Endodermal cell (in vitro differentiated cells): ENCODE data around the gene RUNX2. TPM values are rescaled to one million over a fixed set of nuclear protein-coding genes. Genes with fewer than 3 reads are reported as not detected.

Experiments used
- DNase-seq: peaks from one replicate; pipeline ENCODE4 v3.0.0-alpha.2; 2017
- H3K27ac ChIP-seq: 2 replicates; pipeline ENCODE4 v1.5.1; 2013; ENCODE audit warnings: mild to moderate bottlenecking, low read depth, low read length, moderate library complexity
- H3K27me3 ChIP-seq: 2 replicates; pipeline ENCODE4 v1.6.1; 2013; ENCODE audit warnings: mild to moderate bottlenecking, low read length, moderate library complexity; ENCODE audit not compliant: insufficient read depth, control insufficient read depth, poor library complexity, severe bottlenecking
- H3K36me3 ChIP-seq: 2 replicates; pipeline ENCODE4 v1.7.0; 2013; ENCODE audit warnings: mild to moderate bottlenecking, low read length, moderate library complexity; ENCODE audit not compliant: control insufficient read depth, insufficient read depth
- H3K4me1 ChIP-seq: one replicate; pipeline ENCODE4 v1.7.0; 2013; ENCODE audit warnings: low read length; ENCODE audit not compliant: control insufficient read depth, insufficient read depth
- H3K4me3 ChIP-seq: 2 replicates; pipeline ENCODE4 v1.5.1; 2013; ENCODE audit warnings: mild to moderate bottlenecking, low read length, moderate library complexity
- H3K9ac ChIP-seq: 2 replicates; pipeline ENCODE4 v1.6.1; 2013; ENCODE audit warnings: mild to moderate bottlenecking, low read length, moderate library complexity; ENCODE audit not compliant: poor library complexity, severe bottlenecking; ENCODE audit errors: extremely low read depth
- H3K9me3 ChIP-seq: 2 replicates; pipeline ENCODE4 v1.6.1; 2013; ENCODE audit warnings: mild to moderate bottlenecking, low read length, moderate library complexity; ENCODE audit not compliant: control insufficient read depth
- H3K27ac Mint-ChIP-seq: 2 replicates; pipeline ENCODE4 v1.8.0; 2020; ENCODE audit warnings: mixed read lengths
- H3K27me3 Mint-ChIP-seq: 2 replicates; pipeline ENCODE4 v1.8.0; 2021; ENCODE audit warnings: mild to moderate bottlenecking, mixed read lengths; ENCODE audit not compliant: insufficient read depth
- H3K36me3 Mint-ChIP-seq: 2 replicates; pipeline ENCODE4 v1.8.0; 2020; ENCODE audit warnings: low read depth, mixed read lengths
- H3K4me1 Mint-ChIP-seq: 2 replicates; pipeline ENCODE4 v1.8.0; 2020; ENCODE audit warnings: mixed read lengths
- H3K4me3 Mint-ChIP-seq: 2 replicates; pipeline ENCODE4 v1.8.0; 2020; ENCODE audit warnings: mild to moderate bottlenecking, moderate library complexity, mixed read lengths
- H3K9me3 Mint-ChIP-seq: 2 replicates; pipeline ENCODE4 v1.8.0; 2020; ENCODE audit warnings: mild to moderate bottlenecking, mixed read lengths
- CTCF ChIP-seq: fragments of 200-600 bp; sonication (generic); conservative IDR thresholded peaks from 2 replicates; pipeline ENCODE4 v1.5.0; 2021; ENCODE audit warnings: antibody characterized with exemption, mild to moderate bottlenecking
- WGBS, 2 experiments: methylation state at CpG; one replicate each; pipeline versions ENCODE4 v1.1.5 to v1.1.7; 2013; ENCODE audit warnings: missing lambda C conversion rate in 2 of 2, mixed read lengths in 1 of 2; ENCODE audit not compliant: insufficient coverage in 1 of 2, insufficient read length in 1 of 2; 5-methylcytosine and 5-hydroxymethylcytosine counted together
- total RNA-seq, 2 donors: library from RNA; stranded (reverse); fragmentation: NEBNext Ultra II Directional in 1 of 2; extraction: Animal tissue kit (Norgen Biotek cat#: 25700) in 1 of 2; gene quantifications; 2 replicates in 1 of 2; 3 replicates in 1 of 2; pipeline ENCODE4 v1.2.1, GENCODE V29; 2021

Gene RUNX2
- total RNA-seq, 2 donors from 2014 or later, result 0.18 to 0.26 TPM

GRCh38 chr6:45488269-45488668 lies 160.1 kb downstream of the RUNX2 start:
- no peak for DNase-seq
- H3K9me3 ChIP-seq, result no peaks in the 10 kb centered on the region
- no peak for TF ChIP-seq CTCF
- H3K27ac Mint-ChIP-seq, result no peak overlapping the region
- H3K4me1 ChIP-seq, result no peaks in the 10 kb centered on the region
- H3K27ac ChIP-seq, result no peak overlapping the region
- H3K4me1 Mint-ChIP-seq, result peaks cover 10% of the 10 kb centered on the region
- no peaks in the 10 kb centered on the region for H3K27me3 ChIP-seq
- no peaks in the 10 kb centered on the region for H3K9me3 Mint-ChIP-seq
- H3K9ac ChIP-seq, result no peak overlapping the region
- no peaks in the 10 kb centered on the region for H3K36me3 Mint-ChIP-seq
- no peak overlapping the region for H3K4me3 Mint-ChIP-seq
- H3K36me3 ChIP-seq, result no peaks in the 10 kb centered on the region
- H3K4me3 ChIP-seq, result no peak overlapping the region
- H3K27me3 Mint-ChIP-seq, result peaks cover 1% of the 10 kb centered on the region

- TF ChIP-seq CTCF, result no peak
- no peak overlapping the region for H3K27ac Mint-ChIP-seq
- Histone ChIP-seq H3K4me1 (no peaks in the 10 kb centered on the region), H3K27ac (no peak overlapping the region), H3K36me3 (no peaks in the 10 kb centered on the region), H3K9me3 (no peaks in the 10 kb centered on the region), H3K4me3 (no peak overlapping the region), H3K27me3 (no peaks in the 10 kb centered on the region), H3K9ac (no peak overlapping the region)
- H3K27me3 Mint-ChIP-seq, result peaks cover 1% of the 10 kb centered on the region
- peaks cover 10% of the 10 kb centered on the region for H3K4me1 Mint-ChIP-seq
- DNase-seq, result no peak
- H3K4me3 Mint-ChIP-seq, result no peak overlapping the region
- WGBS, 2 experiments, result 95 to 100% methylated on average over 1 to 2 of the region's 2 CpGs
- no peaks in the 10 kb centered on the region for H3K9me3 Mint-ChIP-seq
- H3K36me3 Mint-ChIP-seq, result no peaks in the 10 kb centered on the region
Measured at GRCh38 chr6:45488889-45489288, 160.8 kb downstream of the RUNX2 start.

GRCh38 chr6:45491048-45491735 lies 163.1 kb downstream of the RUNX2 start:
- Mint-ChIP-seq H3K27ac (no peak overlapping the region), H3K4me1 (peaks cover 10% of the 10 kb centered on the region), H3K4me3 (no peak overlapping the region), H3K27me3 (no peaks in the 10 kb centered on the region), H3K36me3 (no peaks in the 10 kb centered on the region), H3K9me3 (no peaks in the 10 kb centered on the region)
- H3K27me3 ChIP-seq, result no peaks in the 10 kb centered on the region
- H3K36me3 ChIP-seq, result no peaks in the 10 kb centered on the region
- H3K4me1 ChIP-seq, result no peaks in the 10 kb centered on the region
- 90 to 94% methylated on average over 4 to 5 of the region's 5 CpGs for WGBS, 2 experiments
- no peak overlapping the region for H3K9ac ChIP-seq
- H3K27ac ChIP-seq, result no peak overlapping the region
- no peak for DNase-seq
- TF ChIP-seq CTCF, result no peak
- no peak overlapping the region for H3K4me3 ChIP-seq
- H3K9me3 ChIP-seq, result no peaks in the 10 kb centered on the region
